Measurements from ENCODE around the gene SYAP1.

DNA sequence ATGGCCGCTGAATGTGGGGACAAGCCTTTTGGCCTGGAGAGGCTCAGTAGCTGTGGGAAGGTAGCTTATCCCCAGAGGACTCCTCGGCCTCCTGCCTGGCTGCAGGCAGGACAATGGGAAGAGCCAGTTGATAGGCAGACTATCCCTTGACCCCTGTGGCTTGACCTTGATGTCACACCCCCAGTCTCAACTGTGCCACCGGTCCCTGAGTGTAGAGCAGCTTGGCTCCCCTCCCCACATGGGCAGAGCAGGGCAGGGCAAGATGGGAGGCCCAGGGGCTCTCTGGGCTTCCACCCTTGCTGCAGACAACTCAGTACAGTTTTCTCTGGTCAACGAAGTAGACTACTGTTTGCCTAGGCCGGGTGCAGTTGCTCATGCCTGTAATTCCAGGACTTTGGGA lies 25.7 kb downstream of the SYAP1 start:
- TF ChIP-seq, protein P1, sequence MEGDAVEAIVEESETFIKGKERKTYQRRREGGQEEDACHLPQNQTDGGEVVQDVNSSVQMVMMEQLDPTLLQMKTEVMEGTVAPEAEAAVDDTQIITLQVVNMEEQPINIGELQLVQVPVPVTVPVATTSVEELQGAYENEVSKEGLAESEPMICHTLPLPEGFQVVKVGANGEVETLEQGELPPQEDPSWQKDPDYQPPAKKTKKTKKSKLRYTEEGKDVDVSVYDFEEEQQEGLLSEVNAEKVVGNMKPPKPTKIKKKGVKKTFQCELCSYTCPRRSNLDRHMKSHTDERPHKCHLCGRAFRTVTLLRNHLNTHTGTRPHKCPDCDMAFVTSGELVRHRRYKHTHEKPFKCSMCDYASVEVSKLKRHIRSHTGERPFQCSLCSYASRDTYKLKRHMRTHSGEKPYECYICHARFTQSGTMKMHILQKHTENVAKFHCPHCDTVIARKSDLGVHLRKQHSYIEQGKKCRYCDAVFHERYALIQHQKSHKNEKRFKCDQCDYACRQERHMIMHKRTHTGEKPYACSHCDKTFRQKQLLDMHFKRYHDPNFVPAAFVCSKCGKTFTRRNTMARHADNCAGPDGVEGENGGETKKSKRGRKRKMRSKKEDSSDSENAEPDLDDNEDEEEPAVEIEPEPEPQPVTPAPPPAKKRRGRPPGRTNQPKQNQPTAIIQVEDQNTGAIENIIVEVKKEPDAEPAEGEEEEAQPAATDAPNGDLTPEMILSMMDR (IDR thresholded peaks at IDR 0.05): no peak
- no peak for TF ChIP-seq ZFX (IDR thresholded peaks at IDR 0.05; ENCODE audit: borderline replicate concordance)

Measured in 22Rv1 (cell line).